Measurements from ENCODE around the gene STBD1.
"Not testable (repeated sequence)": the region's sequence is repeated elsewhere in the genome, so short reads cannot be mapped to it uniquely, and the experiment has no call there.

STBD1 gene

GRCh38 chr4:76287811-76288210, 18.7 kb upstream of the STBD1 start:
- not testable (repeated sequence) for DNase-seq

GRCh38 chr4:76292730-76293129, 13.8 kb upstream of the STBD1 start:
- DNase-seq = no peak

- no peak for DNase-seq
These were observed 12.8 kb upstream of the STBD1 start for GRCh38 chr4:76293772-76294171.

DNA sequence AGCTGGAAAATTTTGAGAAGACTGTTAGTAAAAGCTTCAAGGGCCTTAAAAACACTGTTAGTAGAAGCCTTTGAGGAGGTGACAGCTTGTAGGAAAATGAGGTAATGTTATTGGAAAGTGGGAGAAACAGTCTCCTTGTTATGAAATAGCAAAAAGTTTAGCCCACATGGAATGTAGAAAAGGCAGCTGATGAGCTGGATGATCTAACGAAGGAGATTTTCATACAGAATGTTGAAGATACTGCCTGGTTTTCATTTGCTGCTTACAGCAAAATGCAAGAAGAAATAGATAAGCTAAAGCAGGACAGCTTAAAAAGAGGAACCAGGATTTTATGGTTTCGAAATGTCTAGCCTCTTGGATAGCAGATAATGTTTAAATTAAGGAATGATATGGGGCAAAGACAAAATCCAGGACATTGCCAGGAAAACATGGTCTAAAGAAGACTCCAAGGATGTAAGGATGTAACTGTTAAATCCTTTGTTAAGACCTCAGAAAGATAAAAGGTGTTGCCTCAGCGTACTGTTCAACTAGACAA, 10.2 kb upstream of the STBD1 start:
- DNase-seq = no peak

GRCh38 chr4:76298227-76298626, 8.3 kb upstream of the STBD1 start:
- no peak for DNase-seq

- DNase-seq = no peak
These were observed 6.5 kb upstream of the STBD1 start for GRCh38 chr4:76300012-76300411.

GRCh38 chr4:76301068-76301774, 5.3 kb upstream of the STBD1 start:
- peak; percentile 84 for DNase-seq

GRCh38 chr4:76301775-76302162, 4.8 kb upstream of the STBD1 start:
- no peak for DNase-seq

GRCh38 chr4:76302826-76303438, 3.6 kb upstream of the STBD1 start:
- no peak for DNase-seq

GRCh38 chr4:76305033-76305687, 1.4 kb upstream of the STBD1 start:
- no peak for DNase-seq

DNA sequence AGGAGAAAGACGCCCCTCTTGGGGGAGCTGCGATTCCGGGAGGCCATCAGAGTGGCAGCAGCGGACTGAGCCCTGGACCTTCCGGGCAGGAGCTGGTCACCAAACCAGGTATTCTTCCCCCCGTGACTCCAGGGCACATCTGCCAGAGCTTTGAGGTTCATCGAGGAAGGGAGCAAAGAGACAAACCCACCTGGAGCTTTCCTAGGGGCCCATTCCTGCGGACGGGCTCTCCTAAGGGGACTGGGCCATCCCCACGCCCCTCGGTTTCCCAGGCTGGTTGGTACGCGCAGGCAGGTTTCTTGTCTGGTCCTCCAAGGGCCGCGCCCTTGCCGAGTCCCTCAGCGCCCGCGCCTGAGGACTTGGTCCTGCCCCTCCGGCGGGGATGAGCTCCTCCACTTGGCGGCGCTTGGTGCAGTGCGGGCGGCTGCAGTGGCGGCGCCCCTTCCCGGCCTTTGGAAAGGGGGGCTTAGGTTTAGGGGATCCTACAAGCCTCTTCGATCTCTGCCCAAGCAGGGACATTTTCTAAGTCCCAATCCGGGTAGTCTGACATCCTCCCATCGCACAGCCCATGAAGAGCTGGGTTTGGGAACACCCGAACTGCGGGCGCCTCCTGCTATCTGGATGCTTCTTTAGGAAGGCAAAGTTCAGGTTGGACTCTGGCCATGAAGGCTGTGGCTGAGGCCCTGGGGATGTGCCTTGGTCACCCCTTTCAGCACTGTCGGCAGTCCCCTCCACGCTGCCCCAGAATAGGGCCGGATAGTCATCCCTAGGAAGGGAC, 538 bp downstream of the STBD1 start:
- DNase-seq = peak; percentile 31

DNA sequence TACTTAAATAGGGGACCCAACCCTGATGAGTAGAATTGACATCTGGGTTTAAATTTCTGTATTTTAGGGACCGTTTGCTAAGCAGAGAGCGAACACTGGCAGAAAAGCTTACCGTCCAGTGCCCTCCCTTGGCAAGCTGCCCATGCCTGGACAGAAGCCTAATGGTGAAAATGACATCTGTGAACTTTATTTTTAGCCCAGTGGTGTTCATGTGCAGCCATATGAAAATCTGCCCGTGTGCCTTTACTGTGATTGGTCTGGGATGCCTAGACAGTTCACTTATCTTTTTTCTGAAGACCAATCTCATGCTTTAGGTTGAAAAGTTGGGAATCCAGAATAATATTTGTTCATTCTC, 1.1 kb downstream of the STBD1 start:
- DNase-seq = no peak

- peak; percentile 10 for DNase-seq
These were observed 2.0 kb downstream of the STBD1 start for GRCh38 chr4:76308548-76308947.

DNA sequence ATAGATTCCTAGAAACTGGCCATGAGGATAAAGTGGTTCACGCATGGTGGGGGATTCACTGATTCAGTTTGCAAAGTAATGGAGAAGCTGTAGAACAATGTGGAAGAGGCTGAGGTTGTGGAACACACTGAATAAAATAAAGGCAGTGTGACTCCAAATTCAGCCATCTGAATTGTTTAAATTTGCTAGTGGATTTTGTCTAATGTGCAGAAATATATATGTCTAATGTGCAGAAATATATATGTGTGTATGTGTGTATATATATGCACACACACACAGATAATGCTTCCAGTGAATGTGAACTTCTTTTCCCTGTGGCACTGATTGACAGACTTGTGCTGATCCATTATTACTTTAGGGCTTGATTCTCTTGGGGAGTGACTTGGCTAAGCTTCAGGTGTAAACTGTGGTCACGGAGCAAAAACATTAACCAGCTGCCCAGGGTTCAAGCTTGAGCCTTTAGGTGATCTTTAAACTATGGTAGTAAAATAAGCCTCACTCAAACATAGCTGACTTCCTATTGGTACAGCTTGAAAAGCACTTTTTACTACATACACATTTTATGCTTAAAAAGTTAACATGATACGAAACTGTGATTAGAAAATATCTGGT, 3.5 kb downstream of the STBD1 start:
- DNase-seq = no peak

GRCh38 chr4:76310683-76311082, 4.2 kb downstream of the STBD1 start:
- DNase-seq = no peak

DNA sequence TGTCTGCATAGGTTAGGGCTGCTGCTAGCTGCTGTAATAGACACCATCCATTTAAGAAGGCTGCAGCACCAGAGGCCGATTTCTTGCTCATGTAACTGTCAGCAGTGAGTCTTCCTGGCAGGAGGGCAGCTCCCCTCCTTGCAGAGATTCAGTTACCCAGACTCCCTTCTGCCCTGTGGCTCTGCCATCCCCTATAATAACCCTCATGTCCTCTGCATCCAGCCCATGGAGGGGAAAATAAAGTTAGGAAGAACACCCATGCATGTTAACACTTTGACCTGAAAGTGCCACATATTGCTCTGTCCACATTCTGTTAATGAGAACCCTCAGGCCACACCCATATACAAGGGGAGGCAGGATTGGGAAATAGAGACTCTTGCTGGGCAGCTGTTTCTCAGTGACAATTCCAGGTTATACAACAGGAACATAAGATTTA, 5.4 kb downstream of the STBD1 start:
- DNase-seq = no peak

GRCh38 chr4:76312457-76312856, 5.9 kb downstream of the STBD1 start:
- DNase-seq = no peak

- DNase-seq = no peak
These were observed 7.0 kb downstream of the STBD1 start for GRCh38 chr4:76313547-76313946.

- no peak for DNase-seq
These were observed 8.9 kb downstream of the STBD1 start for GRCh38 chr4:76315267-76315918.

DNA sequence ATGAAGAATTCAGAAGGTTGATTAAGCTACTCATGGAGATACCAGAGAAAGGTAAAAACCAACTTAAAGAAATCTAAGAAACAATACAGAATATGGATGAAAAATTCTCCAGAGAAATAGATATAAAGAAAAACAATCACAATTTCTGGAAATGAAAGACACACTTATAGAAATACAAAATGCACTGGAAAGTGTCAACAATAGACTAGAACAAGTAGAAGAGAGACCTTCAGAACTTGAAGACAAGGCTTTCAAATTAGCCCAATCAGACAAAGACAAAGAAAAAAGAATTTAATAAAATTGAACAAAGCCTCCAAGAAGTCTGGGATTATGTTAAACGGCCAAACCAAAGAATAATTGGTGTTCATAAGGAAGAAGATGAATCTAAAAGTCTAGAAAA, 9.6 kb downstream of the STBD1 start:
- DNase-seq = no peak

- no peak for DNase-seq
These were observed 15.7 kb downstream of the STBD1 start for GRCh38 chr4:76322236-76322635.

DNA sequence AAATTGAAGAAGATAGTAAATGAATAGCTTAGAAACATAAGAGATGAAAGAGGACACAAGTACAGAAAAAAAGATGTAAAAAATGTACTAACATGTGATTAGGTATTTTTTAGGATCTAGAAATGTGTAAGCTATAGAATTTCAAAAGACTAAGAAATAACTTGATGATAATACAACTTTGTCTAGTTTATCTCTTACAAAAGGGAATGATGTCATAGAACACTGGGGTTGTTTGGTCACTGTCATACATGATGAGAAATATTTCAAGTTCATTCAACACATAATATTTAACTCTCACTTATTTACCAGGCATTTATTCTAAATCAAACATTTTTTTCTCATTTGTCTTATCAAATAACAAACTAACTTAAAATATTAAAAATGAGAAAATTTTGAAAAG, 18.5 kb downstream of the STBD1 start:
- no peak for DNase-seq
